Activated T-helper 2 cell treated with anti-CD3 and anti-CD28 coated beads, Interferon-gamma antibody, Interleukin-2, Interleukin-4, amounts not matched to agents 10 μg/mL and 5 μg/mL and 100 μg/mL, durations not matched to agents 14 hours and 24 hours and 36 hours (primary cell): ENCODE measurements around the gene LBP. TPM values are rescaled to one million over a fixed set of nuclear protein-coding genes. Genes with fewer than 3 reads are reported as not detected.
"Not testable (repeated sequence)": the region's sequence is repeated elsewhere in the genome, so short reads cannot be mapped to it uniquely, and the experiment has no call there.

Source experiments
- DNase-seq: peaks from one replicate; pipeline ENCODE4 v3.0.0; 2021; ENCODE audit warnings: low spot score
- H3K27ac Mint-ChIP-seq: one replicate; pipeline ENCODE4 v1.8.0; 2021; ENCODE audit warnings: mixed read lengths
- H3K27me3 Mint-ChIP-seq: one replicate; pipeline ENCODE4 v1.8.0; 2021; ENCODE audit warnings: low read depth, mixed read lengths
- H3K36me3 Mint-ChIP-seq: one replicate; pipeline ENCODE4 v1.8.0; 2021; ENCODE audit warnings: low read depth, mixed read lengths
- H3K4me1 Mint-ChIP-seq: one replicate; pipeline ENCODE4 v1.8.0; 2021; ENCODE audit warnings: low read depth, mixed read lengths
- H3K4me3 Mint-ChIP-seq: one replicate; pipeline ENCODE4 v1.8.0; 2021; ENCODE audit warnings: low read depth, mild to moderate bottlenecking, moderate library complexity, mixed read lengths
- H3K9me3 Mint-ChIP-seq: one replicate; pipeline ENCODE4 v1.8.0; 2021; ENCODE audit warnings: mixed read lengths
- intact Hi-C: fragments of 100-400 bp; cut with micrococcal nuclease; formaldehyde crosslinking; loops from one replicate; pipeline ENCODE4 v1.15.1; 2023
- total RNA-seq: library from RNA; stranded (reverse); gene quantifications from 2 replicates; pipeline ENCODE4 v1.2.3, GENCODE V29; 2022

The LBP gene
- total RNA-seq, 1 donor from 2014 or later = not detected

DNA sequence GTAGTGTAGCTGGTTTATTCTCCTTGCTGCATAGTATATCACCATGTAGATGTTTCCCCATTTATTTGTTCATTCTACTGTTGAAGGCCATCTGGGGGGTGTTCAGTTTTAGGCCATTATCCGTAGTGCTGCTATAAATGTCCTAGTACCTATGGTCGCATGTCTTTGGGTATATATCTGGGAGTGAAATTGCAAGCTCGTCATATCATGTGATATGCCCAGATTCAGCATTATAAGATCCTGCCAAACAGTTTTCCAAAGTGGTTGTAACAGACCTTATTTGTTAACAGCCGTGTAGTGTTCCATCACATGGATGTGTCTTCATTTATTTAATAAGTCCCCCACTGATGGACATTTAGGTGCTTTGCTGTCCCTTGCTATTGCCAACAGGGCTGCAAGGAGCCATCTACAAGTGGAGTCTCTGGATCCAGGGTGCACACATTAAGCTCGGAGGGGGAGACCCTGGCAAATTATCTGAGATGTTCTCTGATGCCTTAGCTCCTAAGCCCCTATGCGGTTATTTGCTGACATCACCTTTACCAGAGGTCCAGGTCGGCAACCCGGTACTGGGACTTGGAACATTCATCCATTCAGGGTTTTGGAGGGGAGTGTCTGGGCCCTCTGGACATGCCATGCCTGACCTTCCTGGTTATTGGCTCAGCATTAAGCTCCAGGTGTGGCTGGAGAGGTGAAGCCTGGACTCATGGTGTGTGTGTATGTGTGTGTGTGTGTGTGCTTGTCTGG lies 16.9 kb downstream of the LBP start:
- Mint-ChIP-seq H3K27me3 (no peaks in the 10 kb centered on the region), H3K9me3 (no peaks in the 10 kb centered on the region), H3K36me3 (no peaks in the 10 kb centered on the region), H3K4me3 (no peak overlapping the region), H3K27ac (no peak overlapping the region), H3K4me1 (no peaks in the 10 kb centered on the region)
- DNase-seq = no peak
- intact Hi-C loops = no loop called here

- H3K27ac Mint-ChIP-seq = no peak overlapping the region
- H3K9me3 Mint-ChIP-seq = no peaks in the 10 kb centered on the region
- peaks cover 5% of the 10 kb centered on the region for H3K27me3 Mint-ChIP-seq
- no peak overlapping the region for H3K4me3 Mint-ChIP-seq
- H3K4me1 Mint-ChIP-seq = no peaks in the 10 kb centered on the region
- DNase-seq = no peak
- intact Hi-C loops = no loop called here
- no peaks in the 10 kb centered on the region for H3K36me3 Mint-ChIP-seq
Measured at GRCh38 chr20:38369389-38369788, 23.1 kb downstream of the LBP start.

- no peaks in the 10 kb centered on the region for H3K4me1 Mint-ChIP-seq
- no peak overlapping the region for H3K27ac Mint-ChIP-seq
- intact Hi-C loops = no loop called here
- H3K9me3 Mint-ChIP-seq = no peaks in the 10 kb centered on the region
- H3K36me3 Mint-ChIP-seq = no peaks in the 10 kb centered on the region
- H3K4me3 Mint-ChIP-seq = no peak overlapping the region
- DNase-seq = no peak
- H3K27me3 Mint-ChIP-seq = peaks cover 5% of the 10 kb centered on the region
Measured at GRCh38 chr20:38372806-38373205, 26.5 kb downstream of the LBP start.

- Mint-ChIP-seq H3K36me3 (no peaks in the 10 kb centered on the region), H3K4me3 (no peak overlapping the region), H3K27ac (no peak overlapping the region), H3K4me1 (no peaks in the 10 kb centered on the region), H3K27me3 (peaks cover 5% of the 10 kb centered on the region), H3K9me3 (no peaks in the 10 kb centered on the region)
- no peak for DNase-seq
- intact Hi-C loops = no loop called here
Measured at GRCh38 chr20:38373231-38373867, 27.1 kb downstream of the LBP start.

GRCh38 chr20:38373898-38374297 lies 27.6 kb downstream of the LBP start:
- Mint-ChIP-seq H3K9me3 (no peaks in the 10 kb centered on the region), H3K36me3 (no peaks in the 10 kb centered on the region), H3K27me3 (peaks cover 5% of the 10 kb centered on the region), H3K4me1 (no peaks in the 10 kb centered on the region), H3K27ac (no peak overlapping the region), H3K4me3 (no peak overlapping the region)
- intact Hi-C loops = no loop called here
- DNase-seq = no peak

- Mint-ChIP-seq H3K4me3 (no peak overlapping the region), H3K27ac (no peak overlapping the region), H3K9me3 (no peaks in the 10 kb centered on the region), H3K27me3 (peaks cover 1% of the 10 kb centered on the region), H3K36me3 (no peaks in the 10 kb centered on the region), H3K4me1 (no peaks in the 10 kb centered on the region)
- DNase-seq = no peak
- intact Hi-C loops = no loop called here
Measured at GRCh38 chr20:38377039-38377685, 30.9 kb downstream of the LBP start.

DNA sequence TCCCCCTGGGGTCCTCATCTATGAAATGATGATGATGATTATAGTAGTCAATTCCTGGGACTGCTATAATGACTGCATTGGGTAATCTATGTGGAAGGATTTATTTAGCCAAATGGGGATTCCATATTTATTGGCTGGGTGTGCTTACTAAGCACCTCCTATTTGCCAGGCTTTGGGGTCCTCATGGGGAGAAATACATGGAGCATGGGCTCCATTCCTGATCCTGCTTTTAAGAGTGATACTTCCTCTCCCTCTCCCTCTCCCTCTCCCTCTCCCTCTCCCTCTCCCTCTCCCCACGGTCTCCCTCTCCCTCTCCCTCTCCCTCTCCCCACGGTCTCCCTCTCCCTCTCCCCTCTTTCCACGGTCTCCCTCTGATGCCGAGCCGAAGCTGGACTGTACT lies 31.6 kb downstream of the LBP start:
- H3K9me3 Mint-ChIP-seq, H3K27me3 Mint-ChIP-seq, H3K4me1 Mint-ChIP-seq, DNase-seq, H3K27ac Mint-ChIP-seq, H3K4me3 Mint-ChIP-seq, intact Hi-C loops, H3K36me3 Mint-ChIP-seq: not testable (repeated sequence)

GRCh38 chr20:38383147-38383546 lies 36.9 kb downstream of the LBP start:
- intact Hi-C loops = no loop called here
- Mint-ChIP-seq H3K9me3 (no peaks in the 10 kb centered on the region), H3K4me3 (no peak overlapping the region), H3K27ac (no peak overlapping the region), H3K4me1 (no peaks in the 10 kb centered on the region), H3K36me3 (no peaks in the 10 kb centered on the region), H3K27me3 (peaks cover 2% of the 10 kb centered on the region)
- DNase-seq = no peak

DNA sequence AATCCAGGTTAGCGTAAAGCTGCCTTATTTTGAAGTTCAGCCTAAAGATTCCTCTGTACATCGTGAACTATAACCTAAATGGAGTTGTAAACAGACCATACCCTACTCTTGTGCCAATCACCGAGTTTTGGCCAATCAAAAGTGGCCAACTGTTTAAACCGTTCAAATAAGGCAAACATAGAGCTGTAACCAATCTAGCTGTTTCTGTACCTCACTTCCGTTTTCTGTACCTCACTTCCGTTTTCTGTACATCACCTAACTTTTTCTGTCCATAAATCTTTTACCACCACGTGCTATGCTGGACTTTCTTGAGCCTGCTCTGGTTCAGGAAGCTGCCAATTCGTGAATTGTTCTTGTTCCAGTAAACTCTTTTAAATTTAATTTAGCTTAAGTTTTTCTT lies 39.7 kb downstream of the LBP start:
- peaks cover 2% of the 10 kb centered on the region for H3K27me3 Mint-ChIP-seq
- intact Hi-C loops = no loop called here
- no peaks in the 10 kb centered on the region for H3K4me1 Mint-ChIP-seq

GRCh38 chr20:38386851-38387250 lies 40.6 kb downstream of the LBP start:
- Mint-ChIP-seq H3K4me1 (no peaks in the 10 kb centered on the region), H3K27me3 (peaks cover 2% of the 10 kb centered on the region), H3K9me3 (no peaks in the 10 kb centered on the region), H3K36me3 (no peaks in the 10 kb centered on the region), H3K4me3 (no peak overlapping the region), H3K27ac (no peak overlapping the region)
- DNase-seq = no peak
- intact Hi-C loops = no loop called here

More for the DNA sequence above, 39.7 kb downstream of the LBP start:
- Mint-ChIP-seq H3K27ac (no peak overlapping the region), H3K36me3 (no peaks in the 10 kb centered on the region), H3K9me3 (no peaks in the 10 kb centered on the region), H3K4me3 (no peak overlapping the region)
- no peak for DNase-seq

DNA sequence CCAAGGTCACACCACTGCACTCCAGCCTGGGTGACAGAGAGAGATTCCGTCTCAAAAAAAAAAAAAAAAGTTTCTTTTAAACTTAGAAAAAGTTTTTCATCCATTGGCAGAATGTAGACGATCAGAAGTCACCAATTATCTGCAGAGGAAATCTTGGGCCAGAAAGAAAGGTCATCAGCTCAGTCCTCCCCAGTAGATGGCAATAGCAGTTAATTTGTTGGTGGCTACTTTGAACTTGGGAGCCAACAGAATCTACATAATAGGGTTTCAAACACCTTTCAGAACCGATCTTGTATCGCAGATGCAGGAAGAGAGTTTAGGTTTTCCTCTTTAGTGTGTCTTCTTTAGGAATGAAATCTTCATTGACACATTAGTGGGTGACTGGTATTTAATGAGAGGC lies 41.7 kb downstream of the LBP start:
- H3K36me3 Mint-ChIP-seq = no peaks in the 10 kb centered on the region
- H3K4me3 Mint-ChIP-seq = no peak overlapping the region
- H3K9me3 Mint-ChIP-seq = no peaks in the 10 kb centered on the region

DNA sequence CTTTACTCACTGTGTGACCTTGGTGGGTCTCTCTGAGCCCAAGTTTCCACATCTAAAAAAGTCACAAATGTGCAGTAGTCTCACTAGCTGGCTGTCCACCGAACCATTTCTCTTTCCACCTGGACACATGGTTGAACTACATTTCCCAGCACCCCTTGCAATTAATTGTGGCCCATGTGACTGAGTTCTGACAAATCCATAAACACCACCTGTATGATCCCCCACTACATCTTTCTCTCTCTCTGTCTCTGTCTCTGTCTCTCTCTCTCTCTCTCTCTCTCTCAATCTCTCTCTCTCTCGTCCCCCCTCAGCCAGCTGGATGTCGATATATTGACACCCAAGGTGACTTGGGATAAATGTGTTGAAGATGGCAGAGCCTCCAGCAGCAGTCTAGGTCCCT lies 46.1 kb downstream of the LBP start:
- Mint-ChIP-seq H3K9me3 (no peaks in the 10 kb centered on the region), H3K36me3 (no peaks in the 10 kb centered on the region), H3K4me3 (no peak overlapping the region), H3K27me3 (peaks cover 6% of the 10 kb centered on the region), H3K4me1 (no peaks in the 10 kb centered on the region), H3K27ac (no peak overlapping the region)
- DNase-seq = no peak
- intact Hi-C loops = no loop called here

More for the DNA sequence above, 41.7 kb downstream of the LBP start:
- Mint-ChIP-seq H3K4me1 (no peaks in the 10 kb centered on the region), H3K27ac (no peak overlapping the region), H3K27me3 (peaks cover 2% of the 10 kb centered on the region)
- no peak for DNase-seq
- intact Hi-C loops = no loop called here

DNA sequence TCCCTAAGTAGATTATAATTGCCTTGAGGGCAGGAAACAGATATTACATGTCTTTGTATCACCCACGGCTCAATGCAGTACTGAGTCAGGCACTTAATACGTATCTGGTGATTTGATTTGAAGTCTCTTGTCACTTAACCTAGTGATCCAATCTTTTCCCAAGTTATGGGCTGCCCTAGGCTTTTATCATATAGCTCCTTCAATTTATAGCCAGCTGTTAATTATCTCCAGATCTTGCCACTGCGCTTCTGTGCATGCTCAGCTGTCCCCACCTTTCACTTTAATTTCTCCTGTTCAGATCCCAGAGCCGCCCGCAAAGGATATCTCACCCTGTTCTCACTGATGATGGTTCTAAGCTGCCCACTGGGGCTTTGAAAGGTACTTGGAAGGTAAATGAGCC lies 47.0 kb downstream of the LBP start:
- no peak for DNase-seq
- intact Hi-C loops = no loop called here
- no peak overlapping the region for H3K27ac Mint-ChIP-seq
- peaks cover 11% of the 10 kb centered on the region for H3K27me3 Mint-ChIP-seq
- H3K9me3 Mint-ChIP-seq = no peaks in the 10 kb centered on the region
- no peak overlapping the region for H3K4me3 Mint-ChIP-seq
- H3K4me1 Mint-ChIP-seq = no peaks in the 10 kb centered on the region
- H3K36me3 Mint-ChIP-seq = no peaks in the 10 kb centered on the region
